NCI-H510A (cell line): Measurements from ENCODE around the gene KCNJ16.

Experiments
- DNase-seq: peaks from one replicate; lab custom pipeline; 2025; lab: John Stamatoyannopoulos, UW

Gene KCNJ16

DNA sequence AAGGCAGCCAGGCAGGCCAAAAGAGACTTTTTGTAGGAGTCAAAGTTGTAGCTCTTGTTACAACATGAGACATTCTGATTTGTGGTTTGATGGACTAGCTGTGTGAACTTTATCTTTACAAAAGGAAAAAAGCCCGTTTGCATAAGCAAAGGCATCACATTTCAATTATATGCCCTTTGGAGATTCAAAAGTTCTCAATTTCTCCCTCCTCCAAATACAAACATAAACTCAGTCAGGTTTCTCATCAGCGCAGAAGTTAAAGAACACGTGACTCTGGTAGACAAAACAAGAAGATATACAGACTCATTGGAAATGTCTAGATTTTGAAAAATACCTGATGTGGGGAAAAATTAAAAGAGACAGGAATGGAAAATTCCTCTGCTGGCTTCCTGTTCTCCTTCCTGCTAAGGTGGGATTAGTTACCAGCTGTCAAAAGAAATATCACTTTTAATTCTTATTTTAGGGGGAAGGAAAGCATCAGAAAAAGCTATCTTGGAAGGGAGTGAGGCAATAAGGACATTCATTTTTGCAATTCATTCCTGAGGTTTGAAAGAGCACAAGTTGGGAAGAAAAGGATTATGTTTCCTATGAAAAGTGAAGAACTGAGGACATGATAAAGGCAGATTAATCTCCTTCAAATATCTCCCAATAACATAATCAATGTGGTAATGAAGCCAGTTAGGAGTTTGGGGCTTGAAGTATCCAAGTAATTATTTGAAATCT lies 4.6 kb upstream of the KCNJ16 start:
- DNase-seq = no peak

DNA sequence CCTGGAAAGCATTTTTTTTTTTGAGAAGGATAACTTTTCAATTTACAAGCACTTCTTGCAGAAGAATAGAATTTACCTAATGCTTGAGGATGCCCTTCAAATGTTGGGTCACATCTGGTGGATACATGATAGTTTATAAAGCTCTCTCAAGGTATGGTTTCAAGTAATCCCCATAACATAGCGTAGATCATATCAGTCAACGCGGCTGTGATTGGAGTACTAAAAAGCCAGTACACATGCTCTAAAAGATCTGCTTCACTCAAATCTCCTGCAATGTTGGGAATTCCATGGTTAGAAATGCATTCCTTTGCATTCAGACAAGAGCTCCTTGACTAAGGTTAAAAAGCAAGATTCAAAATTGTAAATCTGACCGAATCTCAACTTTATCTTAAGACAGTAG lies 3.9 kb upstream of the KCNJ16 start:
- no peak for DNase-seq

DNA sequence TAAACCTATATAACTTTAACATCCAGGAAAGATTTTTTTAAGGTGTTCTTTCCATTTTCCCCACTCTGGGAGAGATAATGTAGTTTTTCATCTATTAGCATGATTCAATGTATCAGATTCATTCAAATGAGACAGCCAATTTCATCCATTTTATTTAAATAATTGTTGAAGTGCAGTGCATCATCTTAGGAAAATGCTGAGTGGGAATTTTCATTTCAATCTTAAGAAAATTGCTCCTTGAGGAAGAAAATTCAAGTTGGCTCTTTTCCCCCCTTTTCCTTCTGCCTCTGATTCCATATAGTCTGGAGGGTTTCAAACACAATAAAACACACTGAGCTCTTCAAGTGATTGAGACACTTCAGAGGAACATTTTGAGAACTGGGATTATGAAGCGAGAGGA lies 3.4 kb upstream of the KCNJ16 start:
- no peak for DNase-seq

DNA sequence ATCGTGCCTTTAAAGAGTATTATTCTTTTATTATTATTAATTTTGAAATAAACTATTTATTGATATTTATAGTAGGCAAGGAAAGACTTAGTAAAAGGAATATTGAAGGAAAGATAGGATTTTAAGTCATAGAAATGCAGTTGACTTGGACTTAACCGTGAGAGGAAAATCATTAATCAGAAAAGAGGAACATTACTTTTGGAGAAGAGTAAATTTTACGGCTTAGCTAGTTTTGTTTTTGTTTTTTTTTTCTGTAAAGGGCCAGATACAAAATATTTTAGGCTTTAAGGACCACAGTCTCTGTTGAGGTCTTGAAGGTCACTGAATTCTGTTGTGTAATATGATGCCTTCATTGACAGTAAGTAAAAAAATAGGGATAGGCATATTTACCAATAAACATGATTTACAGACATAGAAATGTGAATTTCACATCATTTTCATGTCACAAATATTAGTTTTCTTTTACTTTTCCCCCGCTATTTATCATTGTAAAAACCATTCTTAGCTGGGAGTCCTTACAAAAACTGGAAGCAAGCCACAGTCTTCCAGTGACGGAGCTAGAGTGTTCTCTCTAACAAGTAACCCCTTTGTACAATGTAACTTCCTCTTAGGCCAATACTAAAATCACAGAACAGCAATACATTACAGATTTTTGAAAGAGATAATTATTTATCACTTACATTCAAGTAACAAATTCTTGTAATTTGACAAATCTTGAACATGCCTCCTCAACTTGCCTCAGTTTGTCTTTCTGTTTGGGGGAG lies 2.3 kb upstream of the KCNJ16 start:
- DNase-seq = no peak

DNA sequence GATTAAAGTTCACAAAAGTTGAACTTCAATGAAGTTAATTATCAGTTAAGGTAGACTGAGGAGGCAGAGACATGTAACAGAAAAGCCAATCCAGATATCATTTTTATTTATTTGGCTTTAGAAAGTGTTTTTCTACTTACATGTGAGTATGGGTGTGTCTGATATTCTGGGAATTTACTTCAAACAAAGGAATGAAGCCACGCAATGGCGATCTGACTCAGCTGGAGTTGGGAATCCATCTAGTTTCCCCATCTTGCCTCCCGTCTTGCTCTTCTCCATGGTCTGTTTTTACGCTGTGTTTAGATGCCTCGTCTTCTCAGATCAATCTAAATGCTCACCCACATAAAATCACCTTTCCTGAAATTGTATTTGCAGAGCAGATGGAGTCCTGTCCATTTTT lies 1.7 kb upstream of the KCNJ16 start:
- DNase-seq = no peak

DNA sequence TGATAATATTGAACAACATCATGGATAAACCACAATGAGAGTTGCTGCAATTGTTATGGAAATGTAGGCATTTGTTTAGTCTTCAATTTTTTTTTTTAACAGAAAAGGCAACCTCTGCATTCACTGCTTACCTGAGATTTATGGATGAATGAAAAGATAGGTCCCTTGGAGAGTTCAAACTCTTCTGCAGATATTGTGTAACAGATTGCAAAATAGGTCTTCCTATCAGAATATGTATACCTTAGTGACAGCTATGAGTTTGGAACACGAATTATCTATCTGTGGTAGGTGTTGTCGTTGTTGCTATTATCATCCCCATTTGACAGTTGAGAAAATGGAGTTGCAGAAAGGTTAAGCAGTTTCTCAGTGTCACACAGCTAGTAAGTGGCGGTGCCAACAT lies 1.2 kb upstream of the KCNJ16 start:
- DNase-seq = no peak

DNA sequence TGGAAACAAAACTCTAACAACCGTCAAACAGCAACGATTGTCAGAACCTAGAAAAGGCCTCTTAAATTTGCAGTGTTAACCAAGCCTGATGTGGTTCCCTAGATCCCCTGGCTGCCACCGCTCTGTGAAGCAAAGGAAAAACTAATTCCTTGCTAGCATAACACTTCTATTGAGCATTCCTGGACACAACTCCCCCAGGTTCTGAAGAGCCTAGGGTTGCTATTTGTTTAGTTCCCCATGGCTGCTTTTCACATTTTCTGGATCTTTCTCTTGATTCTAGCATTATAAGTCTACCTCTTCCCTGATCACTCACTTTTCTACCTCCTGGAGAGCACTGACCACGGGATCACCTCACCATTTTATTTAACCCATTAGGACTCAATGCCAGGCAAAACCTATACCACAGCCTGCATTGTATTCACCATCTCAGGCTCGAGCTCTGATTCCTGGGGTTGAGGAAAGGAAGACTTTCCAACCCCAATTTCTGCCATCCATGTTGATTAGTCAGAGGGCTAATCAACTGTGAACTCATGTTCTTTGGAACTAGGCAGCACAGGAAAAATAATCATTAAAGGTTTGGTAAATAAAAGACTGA lies 692 bp upstream of the KCNJ16 start:
- DNase-seq = no peak

DNA sequence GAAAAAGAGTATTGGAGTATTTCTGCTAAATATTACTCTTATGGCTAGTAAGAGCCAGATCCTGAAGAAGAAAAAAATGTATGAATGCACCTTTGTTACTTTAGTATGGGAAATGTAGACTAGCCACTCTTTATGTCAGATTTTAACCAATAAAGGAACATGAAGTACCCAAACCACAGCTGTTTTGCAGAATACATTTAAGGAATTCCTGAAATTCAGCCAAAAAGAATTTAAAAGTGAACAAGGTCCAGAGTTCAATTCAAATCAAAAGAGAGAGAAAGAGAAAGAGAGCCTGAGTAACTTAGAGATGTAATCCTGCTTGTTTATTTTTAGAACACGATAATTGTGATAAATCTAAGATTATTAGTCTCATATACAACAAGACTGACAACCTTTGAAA lies 1.2 kb downstream of the KCNJ16 start:
- DNase-seq = no peak

DNA sequence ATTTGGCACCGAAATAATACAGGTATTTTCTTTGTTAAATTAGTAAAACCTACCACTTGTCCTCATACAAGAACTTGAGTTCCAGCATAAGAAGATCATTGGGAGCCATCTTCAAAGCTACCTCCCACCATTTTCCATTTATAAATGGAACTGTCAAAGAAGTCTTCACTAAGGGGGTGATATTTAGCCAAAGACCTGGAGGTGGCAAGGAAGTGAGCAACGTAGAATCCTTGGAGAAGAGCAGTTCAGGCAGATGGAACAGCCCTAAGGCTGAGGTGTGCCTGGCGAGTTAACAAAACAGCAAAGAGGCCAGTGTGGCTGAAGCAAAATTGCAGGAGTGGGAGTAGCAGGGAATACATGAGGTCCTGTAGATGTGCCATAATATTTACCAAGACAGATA lies 1.8 kb downstream of the KCNJ16 start:
- no peak for DNase-seq

DNA sequence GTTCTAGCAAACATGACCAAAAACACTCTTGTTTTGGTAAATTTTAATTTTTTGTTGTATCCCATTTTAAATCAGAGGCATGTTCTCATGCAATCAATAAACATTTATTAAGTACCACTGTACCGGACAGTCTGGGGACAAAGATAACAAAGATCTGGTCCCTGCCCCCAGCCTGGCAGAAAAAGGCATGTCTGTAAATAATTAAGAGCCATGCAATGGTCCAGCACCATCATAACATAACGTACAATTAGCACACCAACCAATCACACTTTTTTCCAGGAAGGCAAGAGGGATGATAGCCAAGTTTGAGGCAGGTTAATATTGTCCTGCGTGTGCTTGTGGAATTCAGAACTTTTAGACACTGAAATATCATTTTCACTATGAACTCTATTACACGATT lies 3.5 kb downstream of the KCNJ16 start:
- no peak for DNase-seq

DNA sequence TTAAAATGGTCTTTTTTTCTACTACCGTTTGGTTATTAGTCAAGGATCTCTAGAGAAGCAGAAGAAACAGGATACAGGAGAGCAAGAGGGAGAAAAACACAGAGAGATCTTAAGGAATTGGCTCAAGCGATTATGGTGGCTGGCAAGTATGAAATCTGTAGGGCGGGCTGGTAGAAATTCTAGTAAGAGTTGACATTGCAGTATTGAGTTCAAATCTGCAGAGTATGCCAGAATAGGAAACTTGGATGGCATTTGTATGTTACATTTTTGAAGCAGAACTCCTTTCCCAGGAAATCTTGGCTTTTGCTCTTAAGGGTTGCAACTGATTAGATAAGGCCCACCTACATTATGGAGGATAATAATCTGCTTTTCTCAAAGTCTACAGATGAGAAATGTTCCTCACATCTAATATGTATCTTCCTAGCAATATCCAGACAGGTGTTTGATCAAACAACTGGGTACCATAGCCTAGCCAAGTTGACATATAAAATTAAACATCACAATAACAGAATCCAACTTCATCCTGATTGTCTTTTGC lies 4.0 kb downstream of the KCNJ16 start:
- no peak for DNase-seq

DNA sequence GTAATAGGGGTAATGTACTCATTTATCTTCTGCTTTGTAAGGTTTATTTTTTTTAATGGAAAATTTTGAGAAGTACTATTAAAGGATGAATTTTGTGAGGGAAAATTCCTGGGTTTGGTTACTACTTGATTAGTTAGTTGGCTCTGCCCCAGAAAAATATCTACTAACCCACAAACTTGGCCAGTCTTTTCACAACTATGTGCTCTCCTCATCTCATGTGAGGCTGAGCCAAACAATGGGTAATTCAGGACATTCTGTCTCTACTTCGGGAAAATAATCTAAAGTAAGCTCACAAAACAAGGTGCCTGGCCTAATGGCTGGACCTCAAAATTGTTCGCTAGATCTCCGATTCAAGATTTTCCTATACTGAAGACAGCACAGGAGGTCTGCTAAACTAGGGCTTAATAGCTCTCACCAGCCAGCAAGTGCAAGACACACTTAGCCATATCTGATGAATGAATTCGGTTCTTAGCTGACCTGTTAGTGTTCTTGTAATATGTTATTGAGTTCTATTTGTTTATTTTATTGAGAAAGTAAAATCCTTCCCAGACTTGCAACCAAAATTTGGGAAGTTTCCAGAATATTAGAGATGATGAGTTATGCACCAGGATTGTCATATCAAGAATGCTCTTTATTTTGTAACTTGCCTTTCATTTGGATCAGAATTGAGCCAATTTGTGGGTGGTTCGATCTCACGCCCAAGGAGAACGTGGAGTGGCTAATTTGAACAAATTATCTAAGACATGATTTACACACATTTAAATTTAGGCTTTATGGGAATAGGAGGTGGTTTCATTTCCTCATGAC lies 5.7 kb downstream of the KCNJ16 start:
- no peak for DNase-seq

DNA sequence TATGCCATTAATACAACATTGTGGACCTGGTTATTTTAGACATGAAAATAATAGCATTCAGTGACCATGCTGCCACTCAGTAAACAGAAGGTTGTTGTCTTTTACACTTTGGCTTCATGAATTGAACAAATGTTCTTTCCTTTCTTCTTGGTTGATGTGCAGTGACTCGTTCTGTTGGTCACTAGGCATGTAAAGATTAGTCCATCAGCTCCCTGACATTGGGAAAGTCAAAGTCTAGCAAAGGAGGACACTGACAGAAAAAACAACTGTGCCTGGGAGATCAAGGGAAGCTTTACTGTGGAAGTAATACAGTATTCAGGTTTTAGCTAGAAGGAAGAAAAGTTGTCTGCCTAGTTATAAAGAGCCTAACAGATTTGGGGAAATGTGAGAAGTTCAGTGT lies 6.9 kb downstream of the KCNJ16 start:
- no peak for DNase-seq

DNA sequence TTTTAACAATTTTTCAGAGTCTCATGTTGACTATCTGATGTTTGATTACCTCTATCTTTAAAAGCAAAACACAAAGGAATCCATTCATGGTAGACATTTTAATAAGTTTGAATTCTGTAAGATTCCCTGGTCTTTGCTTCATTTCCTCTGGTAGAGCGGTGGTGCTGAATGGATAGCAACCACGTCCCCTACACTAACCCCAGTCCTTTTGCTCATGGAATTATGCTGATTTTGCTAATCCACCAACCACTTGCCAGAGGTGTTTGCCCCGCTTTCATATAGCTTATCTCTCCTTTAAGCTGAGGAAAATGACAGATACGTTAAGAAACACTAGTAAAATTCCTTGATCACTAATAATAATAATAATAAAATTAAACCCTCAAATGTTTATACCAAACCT lies 9.5 kb downstream of the KCNJ16 start:
- no peak for DNase-seq

DNA sequence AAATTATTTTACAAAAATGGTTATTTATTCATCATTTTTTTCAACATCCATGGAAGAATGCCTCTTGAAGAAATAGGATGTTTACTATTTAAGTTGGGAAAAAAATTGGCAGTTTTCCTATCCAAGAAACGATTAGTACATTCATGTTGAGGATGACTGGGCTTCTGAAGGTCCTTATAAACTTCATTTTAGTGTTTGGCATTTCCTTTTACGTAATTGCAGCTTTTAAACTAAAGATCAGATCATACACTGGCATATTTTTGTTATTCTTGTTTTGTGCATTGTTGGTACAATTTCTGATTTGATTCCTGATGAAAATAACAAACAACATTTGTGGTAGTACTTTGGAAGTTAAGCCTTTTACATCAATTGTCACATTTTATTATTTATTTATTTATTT lies 11.5 kb downstream of the KCNJ16 start:
- DNase-seq = no peak

DNA sequence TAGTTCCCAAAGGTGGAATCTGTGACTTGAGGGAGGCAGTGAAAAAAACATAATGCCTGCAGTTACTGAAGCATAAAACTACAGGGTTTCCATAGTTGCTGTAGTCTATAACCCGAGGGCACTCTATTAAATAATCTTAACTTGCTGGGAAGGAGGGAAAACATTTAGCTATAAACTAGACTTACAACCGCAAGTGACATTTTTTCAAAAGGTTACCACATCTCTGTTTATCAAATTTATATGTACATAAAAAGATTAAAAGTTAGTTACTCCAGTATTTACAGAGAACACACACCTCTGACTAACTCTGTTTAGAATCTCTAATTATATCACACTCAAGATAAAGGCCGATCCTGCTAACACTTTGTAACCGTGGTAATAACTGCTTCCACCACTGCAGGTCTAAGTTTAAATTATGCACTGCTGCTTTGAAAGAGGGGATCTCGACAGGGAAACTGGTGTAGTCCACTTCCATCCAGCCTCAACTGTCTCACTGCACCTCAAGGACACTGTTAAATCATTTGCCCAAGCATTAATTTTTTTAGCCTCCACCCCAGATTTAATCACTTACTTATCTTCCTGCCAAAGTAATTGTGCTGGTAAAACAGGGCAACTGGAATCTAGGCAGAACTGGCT lies 14.6 kb downstream of the KCNJ16 start:
- DNase-seq = no peak

DNA sequence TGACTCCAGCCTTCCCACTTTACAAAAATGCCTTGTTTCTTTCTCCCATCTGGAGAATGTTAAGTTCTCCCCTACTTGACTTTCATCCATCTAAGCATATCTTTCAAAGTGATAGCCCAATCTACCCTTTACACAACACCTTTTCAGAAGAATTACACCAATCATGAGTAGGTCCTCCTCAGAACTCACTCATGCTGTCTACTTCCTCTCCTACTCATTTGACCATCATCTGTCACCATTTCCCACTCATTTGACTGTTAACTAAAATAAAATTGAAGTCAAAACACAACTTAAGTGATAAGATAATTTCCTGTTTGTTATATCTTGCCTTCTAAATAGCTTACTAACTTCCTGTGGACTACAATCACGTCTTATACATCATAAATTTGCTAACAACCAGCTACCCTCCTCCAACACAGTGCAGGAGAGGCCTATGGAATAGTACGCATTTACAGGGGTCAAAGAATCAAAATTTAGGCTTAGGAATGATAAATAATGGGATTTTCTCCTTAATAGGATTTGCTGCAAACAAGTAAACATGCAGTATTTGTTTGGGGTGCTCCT lies 16.1 kb downstream of the KCNJ16 start:
- DNase-seq = no peak

DNA sequence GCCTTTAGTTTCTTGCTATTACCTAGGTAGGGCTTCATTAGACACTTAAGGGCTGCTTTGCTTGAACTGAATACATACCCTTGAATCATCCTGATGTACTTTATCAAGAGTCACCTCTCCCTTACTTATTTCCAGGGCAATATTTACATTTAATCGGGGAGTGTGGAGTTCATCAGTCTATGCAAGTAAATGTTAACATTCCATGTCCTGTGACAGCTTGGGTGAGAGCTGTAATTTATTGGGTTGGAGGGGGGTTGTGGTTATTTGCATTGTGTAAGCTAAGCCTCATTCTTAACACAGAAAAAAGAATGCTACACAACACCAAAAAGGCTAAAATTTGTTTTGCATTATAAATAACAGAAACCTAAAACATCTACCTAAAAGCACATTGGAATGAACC lies 16.7 kb downstream of the KCNJ16 start:
- DNase-seq = no peak

DNA sequence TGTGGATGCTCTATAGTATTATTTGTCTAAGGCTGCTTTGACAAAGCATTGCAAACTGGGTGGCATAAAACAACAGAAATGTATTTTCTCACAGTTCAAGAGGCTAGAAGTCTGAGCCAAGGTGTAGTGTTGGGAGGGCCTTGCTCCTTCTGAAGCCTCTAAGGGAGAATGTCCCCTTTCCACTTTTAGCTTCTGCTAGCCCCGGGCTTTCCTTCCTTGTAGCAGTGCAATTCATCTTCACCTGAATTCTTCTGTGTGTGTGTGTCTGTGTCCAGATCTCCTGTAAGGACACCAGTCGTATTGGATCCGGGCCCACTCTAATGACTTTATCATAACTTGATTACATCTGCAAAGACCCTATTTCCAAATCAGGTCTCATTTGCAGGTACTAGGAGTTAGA lies 18.1 kb downstream of the KCNJ16 start:
- DNase-seq = no peak

DNA sequence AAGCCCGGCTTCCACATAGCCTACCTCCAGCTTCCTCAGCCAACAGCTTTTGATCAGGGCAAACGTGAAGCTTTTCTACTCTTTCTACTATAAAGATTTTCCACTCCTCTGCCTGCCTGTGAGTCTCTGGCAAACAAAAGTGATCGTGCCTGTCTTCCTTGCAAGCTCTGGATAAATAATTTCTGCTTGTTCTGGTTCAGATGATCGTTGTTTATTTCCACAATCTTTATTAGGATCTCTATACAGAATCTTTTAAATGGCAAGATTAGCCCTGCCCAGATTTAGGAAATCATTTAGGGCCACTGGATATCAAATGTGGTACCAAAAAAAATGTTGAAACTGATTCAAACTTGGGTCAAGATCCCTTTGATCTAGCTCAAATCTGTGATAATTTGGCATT lies 20.4 kb downstream of the KCNJ16 start:
- DNase-seq = no peak

DNA sequence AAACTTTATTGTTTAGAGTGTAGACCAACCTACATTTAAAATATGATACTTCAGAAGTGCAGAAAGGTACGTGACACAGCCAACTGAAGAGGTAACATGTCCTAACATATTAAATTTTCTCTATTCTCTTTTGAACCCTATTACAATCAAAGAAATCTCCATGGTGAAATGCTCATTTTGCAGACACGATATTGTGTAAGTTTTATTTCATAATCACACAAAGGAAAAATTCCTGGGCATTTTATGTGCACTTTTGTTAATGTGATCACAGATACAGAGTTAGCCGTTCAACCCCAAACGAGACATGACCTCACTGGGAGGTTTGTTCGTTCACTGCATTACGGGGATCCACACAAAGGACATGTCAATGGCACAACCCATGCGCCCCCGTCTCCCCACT lies 21.8 kb downstream of the KCNJ16 start:
- DNase-seq = no peak

DNA sequence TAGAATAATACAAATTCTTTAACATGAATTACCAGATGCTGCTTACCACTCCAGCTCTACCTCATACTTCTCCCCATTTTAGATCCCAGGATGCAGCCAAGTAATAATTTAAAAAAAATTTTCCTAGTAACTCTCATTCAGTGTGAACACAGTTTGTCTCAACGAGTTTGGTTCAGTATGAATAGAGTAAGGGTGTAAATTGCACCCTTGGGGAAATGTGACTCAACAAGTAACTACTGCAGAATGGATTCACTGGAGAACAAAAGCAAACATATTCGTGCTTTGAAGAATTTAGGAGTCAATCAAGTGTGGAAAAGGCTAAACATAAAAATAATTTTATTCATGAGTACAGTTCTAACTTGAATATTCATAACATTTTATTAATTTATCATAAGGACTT lies 23.0 kb downstream of the KCNJ16 start:
- no peak for DNase-seq
